Measurements from ENCODE around the gene BFSP2.
A peak's percentile ranks its signal among the peaks of the same experiment; 100 is the strongest.
"Not testable (repeated sequence)": the region's sequence is repeated elsewhere in the genome, so short reads cannot be mapped to it uniquely, and the experiment has no call there.

BFSP2 gene

DNA sequence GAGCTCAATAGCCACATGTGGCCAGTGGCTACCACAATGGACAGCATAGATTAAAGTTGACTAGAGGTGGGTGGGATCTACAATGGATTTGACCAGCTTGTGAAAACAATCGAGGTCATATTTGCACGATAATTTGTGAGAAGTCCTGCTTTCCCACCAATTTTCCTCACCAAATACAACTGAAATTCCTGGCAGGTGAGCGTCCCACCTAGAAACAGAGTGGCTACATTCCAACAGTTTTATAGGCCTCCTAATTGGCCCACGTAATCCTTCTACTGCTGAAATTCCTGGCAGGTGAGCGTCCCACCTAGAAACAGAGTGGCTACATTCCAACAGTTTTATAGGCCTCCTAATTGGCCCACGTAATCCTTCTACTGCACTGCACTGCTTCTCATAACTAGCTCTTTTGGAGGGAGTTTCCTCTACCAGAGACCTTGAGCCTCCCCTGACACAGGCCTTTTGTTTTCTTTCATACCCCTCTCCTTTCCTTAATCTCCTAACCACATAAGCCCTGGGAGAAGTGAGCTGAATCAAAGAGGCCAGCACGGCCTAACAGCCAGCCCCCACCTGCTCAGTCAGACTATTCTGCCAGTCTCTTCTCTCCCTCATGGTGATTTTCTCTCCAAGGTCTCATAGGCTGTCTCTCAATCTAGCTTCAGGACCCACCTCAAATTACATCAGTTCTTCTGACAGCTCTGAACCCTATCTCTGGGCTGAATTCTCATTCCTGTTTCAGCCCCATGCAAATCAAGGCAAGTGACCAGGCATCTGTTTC, 80.2 kb downstream of the BFSP2 start:
- TF ChIP-seq, protein P1, sequence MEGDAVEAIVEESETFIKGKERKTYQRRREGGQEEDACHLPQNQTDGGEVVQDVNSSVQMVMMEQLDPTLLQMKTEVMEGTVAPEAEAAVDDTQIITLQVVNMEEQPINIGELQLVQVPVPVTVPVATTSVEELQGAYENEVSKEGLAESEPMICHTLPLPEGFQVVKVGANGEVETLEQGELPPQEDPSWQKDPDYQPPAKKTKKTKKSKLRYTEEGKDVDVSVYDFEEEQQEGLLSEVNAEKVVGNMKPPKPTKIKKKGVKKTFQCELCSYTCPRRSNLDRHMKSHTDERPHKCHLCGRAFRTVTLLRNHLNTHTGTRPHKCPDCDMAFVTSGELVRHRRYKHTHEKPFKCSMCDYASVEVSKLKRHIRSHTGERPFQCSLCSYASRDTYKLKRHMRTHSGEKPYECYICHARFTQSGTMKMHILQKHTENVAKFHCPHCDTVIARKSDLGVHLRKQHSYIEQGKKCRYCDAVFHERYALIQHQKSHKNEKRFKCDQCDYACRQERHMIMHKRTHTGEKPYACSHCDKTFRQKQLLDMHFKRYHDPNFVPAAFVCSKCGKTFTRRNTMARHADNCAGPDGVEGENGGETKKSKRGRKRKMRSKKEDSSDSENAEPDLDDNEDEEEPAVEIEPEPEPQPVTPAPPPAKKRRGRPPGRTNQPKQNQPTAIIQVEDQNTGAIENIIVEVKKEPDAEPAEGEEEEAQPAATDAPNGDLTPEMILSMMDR (IDR thresholded peaks at IDR 0.05; ENCODE audit: low read depth, low read length): no peak
- DNase-seq (ENCODE audit: extremely low read depth, low read depth): no peak

DNA sequence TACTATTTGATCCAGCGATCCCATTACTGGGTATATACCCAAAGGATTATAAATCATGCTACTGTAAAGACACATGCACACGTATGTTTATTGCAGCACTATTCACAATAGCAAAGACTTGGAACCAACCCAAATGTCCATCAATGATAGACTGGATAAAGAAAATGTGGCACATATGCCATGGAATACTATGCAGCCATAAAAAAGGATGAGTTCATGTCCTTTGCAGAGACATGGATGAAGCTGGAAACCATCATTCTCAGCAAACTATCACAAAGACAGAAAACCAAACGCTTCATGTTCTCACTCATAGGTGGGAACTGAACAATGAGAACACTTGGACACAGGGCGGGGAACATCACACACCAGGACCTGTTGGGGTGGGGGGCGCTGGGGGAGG, 82.6 kb downstream of the BFSP2 start:
- DNase-seq (ENCODE audit: extremely low read depth, low read depth): not testable (repeated sequence)

DNA sequence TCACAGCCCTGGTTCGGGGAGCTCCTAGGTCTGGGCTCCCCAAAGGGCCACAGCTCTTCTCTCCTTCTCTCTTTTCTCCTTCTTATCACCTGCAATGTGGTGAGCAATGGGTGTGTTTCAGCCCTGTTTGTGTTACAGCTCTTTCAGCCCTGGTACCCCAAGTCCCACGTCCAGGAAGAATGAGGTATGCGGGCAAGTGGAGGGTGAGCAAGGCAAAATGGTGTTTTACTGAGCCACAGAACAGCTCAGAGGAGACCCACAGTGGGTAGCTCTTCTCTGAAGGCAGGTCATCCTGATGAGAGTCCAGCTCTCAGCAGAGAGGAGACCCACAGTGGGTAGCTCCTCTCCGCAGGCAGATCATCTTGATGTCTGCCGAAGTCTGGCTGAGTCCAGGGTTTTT, 86.8 kb downstream of the BFSP2 start:
- TF ChIP-seq, protein P1 (IDR thresholded peaks at IDR 0.05; ENCODE audit: low read depth, low read length): no peak
- DNase-seq (ENCODE audit: extremely low read depth, low read depth): no peak

DNA sequence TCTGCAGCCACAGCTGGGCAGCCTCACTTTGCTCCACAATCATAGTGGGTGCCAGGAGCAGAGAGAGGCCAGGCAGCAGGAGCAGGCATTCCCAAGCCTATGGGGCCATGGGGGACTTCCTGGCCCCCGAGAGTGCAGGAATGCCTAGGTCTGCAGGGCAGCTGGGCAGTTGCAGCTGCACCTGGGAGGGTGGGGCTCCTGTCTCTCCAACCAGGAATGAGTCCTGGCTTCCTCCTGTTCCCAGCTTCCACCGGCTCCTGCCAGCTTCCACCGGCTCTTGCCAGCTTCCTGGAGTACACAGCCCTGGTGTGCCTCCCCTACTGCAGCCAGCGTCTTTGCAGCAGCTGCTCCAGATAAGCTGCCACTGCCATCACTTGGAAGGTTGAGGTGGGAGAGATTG, 87.3 kb downstream of the BFSP2 start:
- TF ChIP-seq, protein P1 (IDR thresholded peaks at IDR 0.05; ENCODE audit: low read depth, low read length): no peak
- no peak for DNase-seq (ENCODE audit: extremely low read depth, low read depth)

DNA sequence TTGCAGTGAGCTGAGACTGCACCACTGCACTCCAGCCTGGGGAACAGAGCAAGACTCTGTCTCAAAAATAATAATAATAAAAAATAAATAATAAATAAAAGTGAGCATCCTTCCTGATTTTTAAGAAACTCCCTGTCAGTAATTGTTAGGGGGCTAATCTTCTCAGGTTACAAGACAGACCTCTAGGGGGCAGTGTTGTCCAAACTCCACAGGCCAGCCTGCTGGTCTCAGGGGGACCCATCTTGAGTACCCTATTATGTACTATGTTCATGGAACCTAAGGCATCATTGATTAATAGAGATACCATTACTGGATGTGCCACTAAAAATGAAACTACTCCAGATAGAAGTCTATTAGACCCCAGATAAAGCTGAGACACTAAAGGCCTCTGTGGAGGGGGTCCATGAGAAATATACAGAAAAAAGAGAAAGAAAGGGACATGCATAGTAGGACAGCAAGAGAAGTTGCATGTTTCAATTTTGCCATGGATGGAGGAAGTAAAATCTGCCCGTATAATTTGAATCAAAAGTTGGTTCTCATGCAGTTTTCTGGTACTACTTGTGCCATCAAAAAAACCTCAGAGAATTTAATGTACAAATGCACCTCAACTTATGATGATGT, 88.2 kb downstream of the BFSP2 start:
- TF ChIP-seq, protein P1 (IDR thresholded peaks at IDR 0.05; ENCODE audit: low read depth, low read length): peak; percentile 45
- DNase-seq (ENCODE audit: extremely low read depth, low read depth): no peak

DNA sequence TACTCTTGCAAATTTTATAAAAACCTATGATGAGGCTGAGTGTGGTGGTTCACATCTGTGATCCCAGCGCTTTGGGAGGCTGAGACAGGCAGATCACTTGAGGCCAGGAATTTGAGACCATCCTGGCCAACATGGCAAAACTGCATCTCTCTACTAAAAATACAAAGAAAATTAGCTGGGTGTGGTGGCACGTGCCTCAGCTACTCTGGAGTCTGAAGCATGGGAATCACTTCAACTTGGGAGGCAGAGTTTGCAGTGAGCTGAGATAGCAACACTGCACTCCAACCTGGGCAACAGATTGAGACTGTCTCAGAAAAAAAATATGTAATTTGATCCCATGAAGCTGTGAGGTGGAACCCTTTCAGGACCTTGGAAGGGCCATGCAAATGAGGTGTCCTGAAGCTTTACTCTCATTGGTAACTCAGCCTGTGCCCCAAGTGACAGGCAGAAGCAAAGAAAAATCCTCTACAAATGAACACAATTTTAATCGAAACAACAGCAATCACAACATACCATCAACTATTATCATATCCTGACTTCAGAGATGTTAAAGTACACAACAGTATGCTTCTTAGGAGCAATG, 89.0 kb downstream of the BFSP2 start:
- no peak for DNase-seq (ENCODE audit: extremely low read depth, low read depth)

DNA sequence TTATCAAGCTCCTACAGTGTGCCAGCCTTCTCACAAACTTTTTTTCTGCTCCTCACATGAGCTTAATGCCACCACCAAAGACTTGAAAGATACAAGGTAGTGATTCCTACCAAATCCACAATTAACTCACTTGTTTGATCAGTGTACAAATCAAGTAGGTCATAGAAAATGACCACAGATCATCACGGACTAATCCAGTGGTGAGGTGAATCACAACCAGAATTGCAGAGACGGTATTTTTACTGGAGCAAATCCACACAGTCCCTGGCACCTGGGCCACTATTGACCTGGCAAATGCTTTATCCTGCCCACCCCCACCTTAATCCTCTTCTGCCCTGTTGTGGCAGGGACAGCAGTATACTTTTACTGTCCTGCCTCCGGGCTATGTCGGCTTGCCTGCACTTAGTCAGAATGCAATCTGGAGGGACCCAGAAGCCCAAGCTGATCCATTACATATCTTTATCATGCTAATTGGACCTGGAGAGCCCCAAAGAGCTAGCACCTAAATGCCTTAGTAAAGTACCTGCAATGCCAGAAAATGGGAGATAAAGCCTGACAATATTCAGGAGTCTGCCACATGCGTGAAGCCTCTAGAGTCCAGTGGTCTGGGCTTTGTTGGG, 89.7 kb downstream of the BFSP2 start:
- TF ChIP-seq, protein P1 (IDR thresholded peaks at IDR 0.05; ENCODE audit: low read depth, low read length): no peak
- no peak for DNase-seq (ENCODE audit: extremely low read depth, low read depth)

More for the DNA sequence above, 89.0 kb downstream of the BFSP2 start:
- TF ChIP-seq, protein P1 (IDR thresholded peaks at IDR 0.05; ENCODE audit: low read depth, low read length): no peak

Data from AG09319 (cell line).